Naive thymus-derived CD8-positive, alpha-beta T cell (primary cell): Measurements from ENCODE around the gene NEK3. TPM values are rescaled to one million over a fixed set of nuclear protein-coding genes. Genes with fewer than 3 reads are reported as not detected.
"Not testable (repeated sequence)": the region's sequence is repeated elsewhere in the genome, so short reads cannot be mapped to it uniquely, and the experiment has no call there.

Experiments used
- ATAC-seq, 2 donors: fragments of 150-1000 bp; cut with Tn5 transposase in 1 of 2; sonication (Bioruptor Pico), chemical (Tn5 transposase) in 1 of 2; 1 replicate in 1 of 2; 2 replicates in 1 of 2; pipeline ENCODE4 v1.10.0; 2021; ENCODE audit warnings: mild to moderate bottlenecking in 2 of 2, moderate library complexity in 2 of 2
- POLR2A ChIA-PET: fragments of 350-600 bp; sonication (Branson Sonifier 250); formaldehyde crosslinking; loops from one replicate; lab custom pipeline; 2021; ENCODE audit warnings: antibody characterized with exemption; lab: Charles Lee
- DNase-seq, 10 donors: peaks; one replicate each; pipeline versions ENCODE4 v3.0.0 to v3.0.0-alpha.2; 2020 to 2022
- H3K27ac Mint-ChIP-seq, 10 donors: one replicate each; pipeline ENCODE4 v1.8.0; 2020 to 2022; ENCODE audit warnings: mild to moderate bottlenecking in 10 of 10, mixed read lengths in 10 of 10, moderate library complexity in 4 of 10, inconsistent platforms in 1 of 10
- H3K27me3 Mint-ChIP-seq, 5 donors: one replicate each; pipeline ENCODE4 v1.8.0; 2021 to 2022; ENCODE audit warnings: mixed read lengths in 5 of 5
- H3K36me3 Mint-ChIP-seq, 3 donors: one replicate each; pipeline ENCODE4 v1.8.0; 2020 to 2022; ENCODE audit warnings: mixed read lengths in 3 of 3, mild to moderate bottlenecking in 2 of 3, inconsistent platforms in 1 of 3
- H3K4me1 Mint-ChIP-seq, 4 donors: one replicate each; pipeline ENCODE4 v1.8.0; 2021 to 2022; ENCODE audit warnings: mixed read lengths in 4 of 4
- H3K4me3 Mint-ChIP-seq, 10 donors: one replicate each; pipeline ENCODE4 v1.8.0; 2020 to 2022; ENCODE audit warnings: mild to moderate bottlenecking in 10 of 10, mixed read lengths in 10 of 10, moderate library complexity in 6 of 10, inconsistent platforms in 1 of 10
- H3K9me3 Mint-ChIP-seq, 9 donors: one replicate each; pipeline ENCODE4 v1.8.0; 2020 to 2022; ENCODE audit warnings: mixed read lengths in 9 of 9, mild to moderate bottlenecking in 3 of 9, inconsistent platforms in 1 of 9, moderate library complexity in 1 of 9
- polyA plus RNA-seq, 3 donors: library from polyadenylated mRNA; unstranded; fragments of 300-500 nt; fragmentation: Illumina TruSeq; gene quantifications; one replicate each; pipeline ENCODE4 v1.2.3, GENCODE V29; 2021
- total RNA-seq, 8 experiments: library from RNA in 2 of 8; stranded (reverse) in 2 of 8; gene quantifications; one replicate each; pipeline ENCODE4 v1.2.3 and lab custom pipeline; 2021 to 2026

The NEK3 gene
- total and polyA plus RNA-seq, 5 experiments from 2014 or later, result 0.40 to 1.8 (median 0.77) TPM

DNA sequence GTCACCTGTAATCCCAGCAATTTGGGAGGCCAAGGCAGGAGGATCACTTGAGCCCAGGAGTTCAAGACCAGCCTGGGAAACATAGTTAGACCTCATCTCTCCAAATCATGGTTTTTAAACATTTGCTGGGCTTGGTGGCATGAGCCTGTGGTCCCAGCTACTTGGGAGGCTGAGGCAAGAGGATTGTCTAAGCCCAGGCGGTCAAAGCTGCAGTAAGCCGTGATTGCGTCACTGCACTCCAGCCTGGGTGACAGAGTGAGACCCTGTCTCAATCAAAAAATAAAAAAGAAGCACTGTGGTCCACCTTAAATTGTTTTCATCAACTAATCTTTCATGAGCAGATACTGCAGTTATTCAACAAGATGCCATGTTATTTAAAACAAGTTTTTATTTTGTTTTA is 57.0 kb downstream of the NEK3 start:
- H3K27me3 Mint-ChIP-seq, H3K4me1 Mint-ChIP-seq, DNase-seq, H3K27ac Mint-ChIP-seq, H3K4me3 Mint-ChIP-seq, ATAC-seq, H3K9me3 Mint-ChIP-seq, H3K36me3 Mint-ChIP-seq, POLR2A ChIA-PET: not testable (repeated sequence)

DNA sequence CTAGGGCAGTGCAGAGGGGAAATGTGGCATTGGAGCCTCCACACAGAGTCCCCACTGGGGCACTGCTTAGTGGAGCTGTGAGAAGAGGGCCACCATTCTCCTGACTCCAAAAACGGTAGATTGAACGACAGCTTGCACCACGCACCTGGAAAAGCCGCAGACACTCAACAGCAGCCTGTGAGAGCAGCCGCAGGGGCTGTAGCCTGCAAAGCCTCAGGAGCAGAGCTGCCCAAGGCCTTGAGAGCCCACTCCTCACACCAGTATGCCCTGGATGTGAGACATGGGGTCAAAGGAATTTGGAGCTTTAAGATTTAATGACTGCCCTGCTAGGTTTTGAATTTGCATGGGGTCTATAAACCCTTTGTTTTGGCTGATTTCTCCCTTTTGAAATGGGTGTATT is 62.2 kb downstream of the NEK3 start:
- Mint-ChIP-seq H3K27ac (no peak overlapping the region), H3K4me3 (no peak overlapping the region), H3K9me3 (peaks cover 0 to 4% (median 0%) of the 10 kb centered on the region in 9 donors), H3K4me1 (no peaks in the 10 kb centered on the region), H3K36me3 (no peaks in the 10 kb centered on the region), H3K27me3 (peaks cover 0 to 4% (median 0%) of the 10 kb centered on the region in 5 donors)
- POLR2A ChIA-PET, result interaction anchor here (0.6 kb wide), 1 partner anchor 779 kb away, joined by 3 read pairs; no protein-coding TSS in a partner anchor
- DNase-seq (no peak), ATAC-seq (no peak)

DNA sequence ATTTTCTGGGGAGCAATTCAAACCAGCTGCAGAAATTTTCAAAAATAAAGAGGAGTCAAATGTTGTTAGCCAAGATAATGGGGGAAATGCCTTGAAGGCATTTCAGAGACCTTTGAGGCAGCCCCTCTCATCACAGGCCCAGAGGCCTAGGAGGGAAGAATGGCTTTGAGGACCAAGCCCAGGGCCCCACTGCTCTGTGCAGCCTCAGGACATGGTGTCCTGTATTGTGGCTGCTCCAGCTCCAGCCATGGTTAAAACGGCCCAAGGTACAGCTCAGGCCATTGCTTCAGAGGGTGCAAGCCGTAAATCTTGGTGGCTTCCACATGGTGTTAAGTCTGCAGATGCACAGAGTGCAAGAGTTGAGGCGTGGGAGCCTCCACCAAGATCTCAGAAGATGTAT is 62.6 kb downstream of the NEK3 start:
- Mint-ChIP-seq H3K36me3 (no peaks in the 10 kb centered on the region), H3K27me3 (peaks cover 0 to 4% (median 0%) of the 10 kb centered on the region in 5 donors), H3K27ac (no peak overlapping the region), H3K4me1 (no peaks in the 10 kb centered on the region), H3K4me3 (no peak overlapping the region), H3K9me3 (peaks cover 0 to 4% (median 0%) of the 10 kb centered on the region in 9 donors)
- POLR2A ChIA-PET, result interaction anchor here (0.6 kb wide), 1 partner anchor 779 kb away, joined by 3 read pairs; no protein-coding TSS in a partner anchor
- DNase-seq (no peak), ATAC-seq (no peak)

DNA sequence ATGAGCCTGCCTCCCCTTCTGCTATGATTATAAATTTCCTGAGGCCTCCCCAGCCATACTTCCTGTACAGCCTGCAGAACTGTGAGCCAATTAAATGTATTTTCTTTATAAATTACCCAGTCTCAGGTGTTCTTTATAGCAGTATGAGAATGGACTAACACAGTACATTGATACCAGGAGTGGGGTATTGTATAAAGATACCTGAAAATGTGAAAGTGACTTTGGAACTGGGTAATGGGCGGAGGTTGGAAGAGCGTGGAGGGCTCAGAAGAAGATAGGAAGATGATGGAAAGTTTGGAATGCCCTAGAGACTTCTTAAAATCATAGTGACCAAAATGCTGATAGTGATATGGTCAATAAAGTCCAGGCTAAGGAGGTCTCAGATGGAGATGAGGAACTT is 63.3 kb downstream of the NEK3 start:
- H3K4me1 Mint-ChIP-seq, result no peaks in the 10 kb centered on the region
- DNase-seq (no peak), ATAC-seq (no peak)
- H3K4me3 Mint-ChIP-seq, result no peak overlapping the region
- peaks cover 0 to 4% (median 0%) of the 10 kb centered on the region in 9 donors for H3K9me3 Mint-ChIP-seq
- H3K27ac Mint-ChIP-seq, result no peak overlapping the region
- POLR2A ChIA-PET, result no interaction called here
- peaks cover 0 to 5% (median 0%) of the 10 kb centered on the region in 5 donors for H3K27me3 Mint-ChIP-seq
- no peaks in the 10 kb centered on the region for H3K36me3 Mint-ChIP-seq

DNA sequence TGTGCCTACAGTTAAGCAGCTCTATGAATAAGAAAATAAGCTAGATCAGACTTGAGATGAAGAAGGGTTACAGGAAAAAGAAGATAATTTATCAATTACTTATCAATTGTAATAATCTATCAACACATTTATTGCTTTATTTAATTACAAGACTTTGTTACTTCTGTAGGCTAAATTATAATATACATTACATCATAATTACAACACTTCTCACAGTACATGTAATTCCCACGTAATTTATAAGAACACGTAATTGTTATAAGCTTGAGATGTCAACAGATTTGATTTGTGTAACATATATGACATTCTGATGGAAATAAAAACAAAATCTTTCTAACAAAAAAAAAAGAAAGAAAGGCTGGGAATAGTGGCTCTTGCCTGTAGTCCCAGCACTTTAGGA is 67.3 kb downstream of the NEK3 start:
- H3K4me1 Mint-ChIP-seq, result no peaks in the 10 kb centered on the region
- no peak overlapping the region for H3K4me3 Mint-ChIP-seq
- POLR2A ChIA-PET, result no interaction called here
- H3K9me3 Mint-ChIP-seq, result peaks cover 0 to 4% (median 0%) of the 10 kb centered on the region in 9 donors
- H3K27me3 Mint-ChIP-seq, result peaks cover 0 to 13% (median 1%) of the 10 kb centered on the region in 5 donors
- H3K36me3 Mint-ChIP-seq, result no peaks in the 10 kb centered on the region
- DNase-seq, result no peak
- no peak for ATAC-seq
- H3K27ac Mint-ChIP-seq, result peak overlapping the region in 1 of 10 donors; percentile 31

DNA sequence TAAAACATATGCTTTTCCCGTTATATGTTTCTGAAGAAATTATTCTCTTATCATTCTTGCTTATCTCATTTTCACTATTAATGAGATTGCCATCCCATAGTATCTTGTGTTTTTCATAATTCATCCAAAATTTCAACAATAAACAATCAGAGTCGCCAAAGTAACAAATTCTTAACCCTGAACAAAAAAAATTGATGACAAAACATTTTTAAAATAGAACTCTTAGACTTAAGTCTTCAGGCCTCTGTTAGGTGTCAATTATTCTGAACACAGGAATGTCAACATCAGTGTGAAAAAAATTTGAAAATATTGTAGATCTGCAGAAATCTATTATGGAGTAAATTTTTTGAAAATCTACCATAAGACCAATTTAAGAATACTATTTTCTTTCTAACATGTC is 67.9 kb downstream of the NEK3 start:
- DNase-seq (no peak), ATAC-seq (no peak)
- peaks cover 0 to 13% (median 1%) of the 10 kb centered on the region in 5 donors for H3K27me3 Mint-ChIP-seq
- POLR2A ChIA-PET, result interaction anchor here (0.7 kb wide), 1 partner anchor 20 kb away, joined by 4 read pairs; no protein-coding TSS in a partner anchor
- H3K9me3 Mint-ChIP-seq, result peaks cover 0 to 2% (median 0%) of the 10 kb centered on the region in 9 donors
- no peaks in the 10 kb centered on the region for H3K4me1 Mint-ChIP-seq
- H3K4me3 Mint-ChIP-seq, result no peak overlapping the region
- no peak overlapping the region for H3K27ac Mint-ChIP-seq
- H3K36me3 Mint-ChIP-seq, result no peaks in the 10 kb centered on the region

DNA sequence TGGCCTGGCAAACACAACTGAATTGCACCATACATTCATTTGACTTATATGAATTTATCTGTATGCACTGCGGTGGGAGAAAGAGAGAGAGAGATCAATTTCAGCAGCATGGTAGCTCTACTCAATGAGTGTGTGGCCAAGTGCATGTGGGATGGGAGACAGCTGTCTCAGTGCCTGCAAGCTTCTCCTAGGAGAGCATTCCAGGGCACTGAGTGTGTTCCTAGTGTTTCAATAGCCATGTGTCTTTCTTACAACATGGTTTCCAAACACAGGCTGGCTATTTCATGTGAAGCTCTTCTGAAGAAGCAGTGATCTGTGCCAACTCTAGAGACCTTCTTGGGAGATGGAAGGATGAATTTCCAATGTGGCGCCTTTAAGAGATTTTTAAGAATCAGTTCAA is 74.0 kb downstream of the NEK3 start:
- DNase-seq (no peak), ATAC-seq (no peak)
- no peak overlapping the region for H3K4me3 Mint-ChIP-seq
- POLR2A ChIA-PET, result no interaction called here
- H3K27ac Mint-ChIP-seq, result no peak overlapping the region
- peaks cover 0 to 7% (median 1%) of the 10 kb centered on the region in 5 donors for H3K27me3 Mint-ChIP-seq
- no peaks in the 10 kb centered on the region for H3K4me1 Mint-ChIP-seq
- H3K36me3 Mint-ChIP-seq, result no peaks in the 10 kb centered on the region
- peaks cover 0 to 1% (median 0%) of the 10 kb centered on the region in 9 donors for H3K9me3 Mint-ChIP-seq

DNA sequence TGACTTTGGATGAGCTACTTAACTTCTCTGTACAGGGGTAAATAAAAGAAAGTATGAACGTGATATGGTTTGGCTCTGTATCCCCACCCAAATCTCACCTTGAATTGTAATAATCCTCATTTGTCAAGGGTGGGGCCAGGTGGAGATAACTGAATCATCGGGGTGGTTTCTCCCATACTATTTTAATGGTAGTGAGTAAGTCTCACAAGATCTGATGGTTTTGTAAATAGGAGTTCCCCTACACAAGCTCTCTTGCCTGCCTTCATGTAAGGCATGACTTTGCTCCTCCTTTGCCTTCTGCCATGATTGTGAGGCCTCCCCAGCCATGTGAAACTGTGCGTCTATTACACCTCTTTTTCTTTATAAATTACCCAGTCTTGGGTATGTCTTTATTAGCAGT is 74.4 kb downstream of the NEK3 start:
- H3K4me1 Mint-ChIP-seq, H3K4me3 Mint-ChIP-seq, H3K27ac Mint-ChIP-seq, DNase-seq, H3K27me3 Mint-ChIP-seq, POLR2A ChIA-PET, H3K9me3 Mint-ChIP-seq, H3K36me3 Mint-ChIP-seq, ATAC-seq: not testable (repeated sequence)

Other genes with a start within 250 kb of the NEK3 start
- 1 to 10 TPM; 1.2 to 1.7 TPM for gene ATP7B, start 148.1 kb downstream of the NEK3 start, total RNA-seq
- under 1 TPM; 0.06 to 0.29 (median 0.26) TPM for gene ATP7B, start 148.1 kb downstream of the NEK3 start, polyA plus RNA-seq
- gene ALG11, start 147.2 kb downstream of the NEK3 start, total RNA-seq, result 10 to 100 TPM; 39.8 to 47.0 TPM
- 10 to 100 TPM; 22.1 to 25.5 (median 23.8) TPM for gene ALG11, start 147.2 kb downstream of the NEK3 start, polyA plus RNA-seq
- 10 to 100 TPM; 11.6 to 14.4 TPM for gene UTP14C, start 134.9 kb downstream of the NEK3 start, total RNA-seq
- gene UTP14C, start 134.9 kb downstream of the NEK3 start, polyA plus RNA-seq, result 1 to 10 TPM; 2.4 to 3.6 (median 3.3) TPM
- not detected for gene NEK5, start 30.5 kb downstream of the NEK3 start, total RNA-seq
- gene NEK5, start 30.5 kb downstream of the NEK3 start, polyA plus RNA-seq, result not detected
- gene THSD1, start 246.6 kb upstream of the NEK3 start, total RNA-seq, result 1 to 10 TPM in 1 of 2 experiments, under 1 TPM in 1; 0.60 to 1.1 TPM
- under 1 TPM in 1 of 3 donors, not detected in 2; 0.23 TPM for gene THSD1, start 246.6 kb upstream of the NEK3 start, polyA plus RNA-seq